Kidney (tissue), 14 donors: ENCODE measurements around the gene UGT1A9. TPM values are rescaled to one million over a fixed set of nuclear protein-coding genes. Genes with fewer than 3 reads are reported as not detected.

Experiments
- DNase-seq, 5 donors: peaks; one replicate each; pipeline ENCODE4 v3.0.0-alpha.2; 2013 to 2020
- FAIRE-seq: peaks from 2 replicates; lab custom pipeline; 2012; peaks lifted over from hg19 to GRCh38; lab: Jason Lieb, UNC
- H3K27ac ChIP-seq, 2 donors: one replicate each; pipeline ENCODE4 v1.7.0; 2013; ENCODE audit warnings: low read depth in 2 of 2, low read length in 2 of 2, inconsistent platforms in 1 of 2
- H3K27me3 ChIP-seq: one replicate; pipeline ENCODE4 v1.7.1; 2013; ENCODE audit warnings: low read length, inconsistent platforms; ENCODE audit not compliant: control insufficient read depth, insufficient read depth
- H3K36me3 ChIP-seq, 3 donors: one replicate each; pipeline versions ENCODE4 v1.7.0 to v1.7.1; 2013; ENCODE audit warnings: low read length in 3 of 3, control low read depth in 1 of 3, inconsistent platforms in 1 of 3; ENCODE audit not compliant: insufficient read depth in 3 of 3, control insufficient read depth in 2 of 3
- H3K4me1 ChIP-seq, 3 donors: one replicate each; pipeline versions ENCODE4 v1.7.0 to v1.7.1; 2013; ENCODE audit warnings: low read length in 3 of 3, inconsistent platforms in 1 of 3, low read depth in 1 of 3; ENCODE audit not compliant: control insufficient read depth in 2 of 3, insufficient read depth in 2 of 3
- H3K4me3 ChIP-seq, 3 donors: one replicate each; pipeline versions ENCODE4 v1.7.0 to v1.8.1; 2013; ENCODE audit warnings: low read length in 3 of 3, control low read depth in 1 of 3, inconsistent platforms in 1 of 3
- H3K9ac ChIP-seq, 3 donors: one replicate each; pipeline versions ENCODE4 v1.7.0 to v1.7.1; 2013; ENCODE audit warnings: low read length in 3 of 3, control low read depth in 1 of 3, inconsistent platforms in 1 of 3
- H3K9me3 ChIP-seq, 3 donors: one replicate each; pipeline versions ENCODE4 v1.7.0 to v1.7.1; 2013; ENCODE audit warnings: low read length in 3 of 3, control low read depth in 1 of 3, inconsistent platforms in 1 of 3; ENCODE audit not compliant: control insufficient read depth in 2 of 3, insufficient read depth in 1 of 3
- CTCF ChIP-seq: IDR thresholded peaks from 3 replicates; pipeline ENCODE4 v1.5.1; 2012; ENCODE audit warnings: mild to moderate bottlenecking, moderate library complexity, borderline replicate concordance; ENCODE audit not compliant: insufficient read depth; ENCODE audit errors: extremely low read depth
- intact Hi-C: fragments of 100-400 bp; cut with DNase I; formaldehyde crosslinking; loops from one replicate; pipeline ENCODE4 v1.11.1; 2022
- polyA plus RNA-seq: library from polyadenylated mRNA; stranded (reverse); fragments of 350-450 nt; fragmentation: Illumina TruSeq; extraction: RNeasy Lipid Tissue Mini Kit (QIAGEN cat#74804); gene quantifications from one replicate; pipeline ENCODE4 v1.2.3, GENCODE V29; 2014; ENCODE audit warnings: low read depth, low replicate concordance; ENCODE audit not compliant: insufficient read depth
- total RNA-seq: library from RNA; stranded (reverse); fragmentation: NEBNext Ultra II Directional; extraction: Animal tissue kit (Norgen Biotek cat#: 25700); gene quantifications from one replicate; pipeline ENCODE4 v1.2.1, GENCODE V29; 2021
- donor health status: control.
- donor health status: control.
- donor health status: control.
- donor health status: control.
- donor health status: control.
- donor health status: DM: yes; HTN: yes; CAD: no.
- donor health status: Normal renal cell carcinoma (clear cell type).

Gene UGT1A9
- total and polyA plus RNA-seq, 2 donors from 2014 or later, result 1.4 to 414 TPM

- H3K27ac ChIP-seq, result peak overlapping the region; percentile 13 to 69
- no peaks in the 10 kb centered on the region for H3K27me3 ChIP-seq
- no peak for TF ChIP-seq CTCF
- H3K36me3 ChIP-seq, result no peaks in the 10 kb centered on the region
- peaks cover 0 to 7% (median 2%) of the 10 kb centered on the region in 3 donors for H3K4me1 ChIP-seq
- no peak for DNase-seq
- peak overlapping the region in 1 of 3 donors; percentile 24 for H3K4me3 ChIP-seq
- no peak for FAIRE-seq
- H3K9ac ChIP-seq, result no peak overlapping the region
- intact Hi-C loops, result no loop called here
- peaks cover 0 to 2% (median 0%) of the 10 kb centered on the region in 3 donors for H3K9me3 ChIP-seq
Observed at GRCh38 chr2:233668605-233669260, 3.0 kb upstream of the UGT1A9 start.

- Histone ChIP-seq H3K4me3 (peak overlapping the region in 2 of 3 donors; percentile 61 to 83), H3K27ac (peak overlapping the region; percentile 22 to 35), H3K9ac (peak overlapping the region in 1 of 3 donors; percentile 17), H3K36me3 (no peaks in the 10 kb centered on the region), H3K27me3 (no peaks in the 10 kb centered on the region), H3K9me3 (no peaks in the 10 kb centered on the region), H3K4me1 (peaks cover 0 to 7% (median 2%) of the 10 kb centered on the region in 3 donors)
- intact Hi-C loops, result no loop called here
- TF ChIP-seq CTCF, result no peak
- DNase-seq (no peak), FAIRE-seq (peak; percentile 46)
Observed at GRCh38 chr2:233672886-233673285, 1.2 kb downstream of the UGT1A9 start.

- no peaks in the 10 kb centered on the region for H3K9me3 ChIP-seq
- H3K27me3 ChIP-seq, result no peaks in the 10 kb centered on the region
- intact Hi-C loops, result no loop called here
- H3K4me3 ChIP-seq, result peak overlapping the region in 2 of 3 donors; percentile 61 to 83
- H3K27ac ChIP-seq, result peak overlapping the region; percentile 2 to 72
- DNase-seq (no peak), FAIRE-seq (no peak)
- no peaks in the 10 kb centered on the region for H3K36me3 ChIP-seq
- H3K9ac ChIP-seq, result peak overlapping the region in 2 of 3 donors; percentile 10 to 70
- TF ChIP-seq CTCF, result no peak
- peaks cover 0 to 7% (median 2%) of the 10 kb centered on the region in 3 donors for H3K4me1 ChIP-seq
Observed at GRCh38 chr2:233673896-233674295, 2.2 kb downstream of the UGT1A9 start.
